HG03095 (cell line): Measurements from ENCODE around the gene CORO7.
A peak's percentile ranks its signal among the peaks of the same experiment; 100 is the strongest.

Experiments
- ATAC-seq: cut with Tn5 transposase; IDR thresholded peaks from one replicate; pipeline ENCODE4 v1.9.1; 2021; ENCODE audit warnings: moderate library complexity; ENCODE audit not compliant: unreplicated experiment

Gene CORO7

GRCh38 chr16:4416200-4417032 is at the start of gene CORO7:
Gene CORO7, minus strand, starts transcription at chr16:4416596. Its CDS starts 78 bp downstream, at chr16:4416518.
- peak; percentile 61 for ATAC-seq

DNA sequence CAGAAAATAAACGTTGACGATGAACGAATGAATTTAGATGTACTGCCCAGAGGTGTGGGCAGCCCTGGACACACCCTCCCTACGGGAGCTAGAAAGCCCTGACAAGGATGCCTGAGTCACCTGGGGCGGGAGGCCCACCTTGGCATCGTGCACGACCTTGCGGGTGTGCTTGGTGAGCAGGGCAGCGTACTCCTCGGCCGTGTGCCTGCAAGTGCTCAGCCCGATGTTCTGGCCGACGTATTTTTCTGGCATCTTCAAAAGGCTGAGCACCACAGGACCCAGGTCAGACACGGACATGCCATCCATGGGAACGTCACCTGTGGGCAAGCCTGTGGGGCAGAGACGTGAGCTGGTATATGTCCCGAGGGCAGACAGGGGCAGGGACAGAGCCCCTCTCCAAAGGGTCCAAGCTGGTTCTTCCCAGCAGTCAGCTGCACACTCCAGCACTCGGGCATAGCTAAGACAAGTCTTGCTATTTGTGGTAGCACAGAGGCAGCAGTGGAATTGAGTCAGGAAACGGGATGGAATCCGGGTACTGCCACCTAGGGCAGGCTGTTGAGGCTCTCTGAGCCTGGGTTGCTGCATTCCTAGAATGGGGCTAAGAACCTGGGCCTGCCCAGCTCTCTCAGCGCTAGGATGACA is 47.2 kb upstream of the CORO7 start:
- no peak for ATAC-seq

GRCh38 chr16:4461250-4462085 is 45.1 kb upstream of the CORO7 start:
- ATAC-seq: no peak

DNA sequence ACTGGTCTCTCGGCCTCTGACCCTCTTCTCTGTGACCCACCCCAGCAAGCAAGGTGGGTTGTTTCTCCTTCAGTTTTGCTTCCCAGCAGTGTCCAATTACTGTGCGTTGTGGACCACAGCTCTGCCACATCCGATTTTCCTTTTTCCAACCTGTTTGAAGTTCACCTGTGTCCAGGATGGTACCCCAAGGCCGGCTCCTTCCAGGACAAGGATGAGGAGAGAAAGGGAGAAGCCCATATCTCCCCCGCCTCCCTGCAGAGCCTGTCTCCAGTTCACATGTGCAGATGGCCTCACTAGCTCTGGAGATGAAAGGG is 44.5 kb upstream of the CORO7 start:
- ATAC-seq: no peak

GRCh38 chr16:4455951-4456350 is 39.6 kb upstream of the CORO7 start:
- ATAC-seq: no peak

GRCh38 chr16:4455081-4455480 is 38.7 kb upstream of the CORO7 start:
- no peak for ATAC-seq

- ATAC-seq: no peak
Measured at GRCh38 chr16:4454623-4455022, 38.2 kb upstream of the CORO7 start.

DNA sequence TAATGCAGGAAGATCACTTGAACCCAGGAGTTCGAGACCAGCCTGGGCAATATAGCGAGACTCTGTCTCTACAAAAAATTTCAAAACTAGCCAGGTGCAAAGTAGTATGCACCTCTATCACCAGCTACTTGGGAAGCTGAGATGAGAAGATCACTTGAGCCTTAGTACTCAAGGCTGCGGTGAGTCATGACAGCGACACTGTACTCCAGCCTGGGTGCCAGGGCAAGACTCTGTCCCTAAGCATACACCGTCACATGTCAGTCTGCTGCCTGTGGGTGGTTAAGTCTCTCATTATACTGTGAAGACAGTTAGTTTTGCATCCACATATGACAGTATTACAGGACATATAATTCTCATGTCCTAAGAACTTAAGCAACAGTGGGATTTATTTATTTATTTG is 36.3 kb upstream of the CORO7 start:
- ATAC-seq: no peak

DNA sequence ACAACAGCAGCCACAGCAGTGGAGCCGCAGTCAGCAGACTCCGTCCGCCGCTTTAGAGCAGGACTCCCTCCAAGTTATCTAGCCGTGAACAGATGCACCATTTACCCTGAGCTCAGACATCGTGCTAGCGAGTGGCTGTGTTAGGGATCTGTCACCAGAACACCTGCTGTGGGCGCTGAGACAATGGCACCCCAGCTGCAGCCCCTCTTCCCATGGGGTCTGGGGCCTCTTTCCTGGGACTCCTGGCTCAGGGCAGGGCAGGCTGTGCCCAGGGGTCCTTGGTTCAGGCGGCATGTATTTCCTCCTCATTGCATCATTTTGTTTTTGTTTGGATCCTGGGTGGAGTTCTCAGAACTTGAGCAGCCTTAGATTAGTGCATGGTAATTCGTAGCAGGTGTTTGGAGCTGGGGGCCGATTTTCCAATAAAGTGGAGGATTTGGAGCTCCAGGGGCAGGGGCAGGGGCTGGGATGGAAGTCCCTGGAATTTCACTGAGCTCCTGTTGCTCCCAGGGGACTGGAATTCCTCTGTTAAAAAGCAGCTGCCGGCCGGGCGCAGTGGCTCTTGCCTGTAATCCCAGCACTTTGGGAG is 34.6 kb upstream of the CORO7 start:
- no peak for ATAC-seq

DNA sequence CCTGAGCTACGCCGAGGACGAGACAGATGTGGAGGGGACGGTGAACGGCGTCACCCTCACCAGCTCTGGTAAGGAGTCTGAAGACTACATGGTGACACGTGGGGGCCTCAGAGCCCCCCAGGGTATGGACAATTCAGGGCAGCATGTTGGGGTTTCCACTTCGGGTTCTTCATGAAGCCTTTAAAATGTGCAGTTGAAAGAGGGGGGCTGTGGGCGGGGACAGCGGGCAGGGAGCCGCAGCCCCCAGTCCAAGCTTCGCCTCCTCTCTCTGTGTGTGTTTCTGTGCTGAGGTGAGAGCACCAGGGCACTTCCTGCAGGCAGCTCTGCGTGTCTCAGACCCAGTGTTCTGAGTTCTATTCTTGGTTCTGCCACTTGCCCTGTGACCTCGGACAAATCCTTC is 34.0 kb upstream of the CORO7 start:
- ATAC-seq: no peak

DNA sequence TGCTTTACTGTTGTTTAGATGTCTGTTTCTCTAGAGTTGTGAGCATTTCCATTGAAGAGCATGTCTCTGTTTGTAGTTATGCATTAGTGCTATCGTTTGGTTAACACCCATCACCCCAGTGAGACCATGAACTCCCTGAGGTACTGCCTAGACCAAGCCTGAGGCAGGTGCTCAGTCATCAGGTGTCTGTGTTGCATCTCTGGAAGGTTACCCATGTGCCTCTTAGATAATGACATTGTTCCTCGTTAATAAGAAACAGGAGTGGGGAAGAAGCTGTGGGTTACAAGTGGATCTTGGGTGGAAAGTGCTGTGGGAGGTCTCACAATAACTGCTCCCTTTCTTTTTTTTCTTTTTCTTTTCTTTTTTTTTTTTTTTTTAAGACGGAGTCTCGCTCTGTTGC is 27.6 kb upstream of the CORO7 start:
- ATAC-seq: no peak

- ATAC-seq: no peak
Measured at GRCh38 chr16:4443271-4443670, 26.9 kb upstream of the CORO7 start.

DNA sequence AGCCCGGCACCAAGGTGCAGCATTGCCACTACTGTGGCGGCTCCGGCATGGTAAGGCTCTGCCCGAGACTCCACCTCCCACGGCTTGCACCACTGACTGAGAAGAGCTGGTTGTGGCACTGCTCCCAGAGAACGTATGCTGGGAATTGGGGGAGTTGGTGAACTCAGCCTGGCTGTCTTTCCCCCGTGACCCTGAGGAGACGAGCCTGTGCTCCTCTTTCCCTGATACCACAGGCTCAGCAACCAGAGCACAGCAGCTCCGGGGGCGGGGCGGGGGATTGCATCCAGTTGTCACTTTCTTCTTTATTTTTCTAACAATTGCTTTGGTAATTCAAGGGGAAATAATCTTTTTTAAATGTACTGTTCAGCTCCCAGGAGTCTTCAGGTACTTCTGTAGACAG is 26.0 kb upstream of the CORO7 start:
- no peak for ATAC-seq

DNA sequence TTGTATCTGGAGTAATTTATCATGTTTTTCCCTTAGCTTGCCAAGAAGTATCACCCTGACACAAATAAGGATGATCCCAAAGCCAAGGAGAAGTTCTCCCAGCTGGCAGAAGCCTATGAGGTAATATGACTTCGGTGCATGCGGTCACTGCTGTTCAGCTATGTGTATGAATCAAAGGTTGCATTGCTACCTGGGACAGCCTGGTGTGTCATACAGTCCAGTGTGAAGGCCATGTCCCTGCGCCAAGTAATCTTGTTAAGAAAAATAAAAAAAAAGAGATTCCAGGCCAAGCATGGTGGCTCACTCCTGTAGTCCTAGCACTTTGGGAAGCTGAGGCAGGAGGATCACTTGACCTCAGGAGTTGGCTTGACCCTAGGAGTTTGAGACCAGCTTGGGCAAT is 21.0 kb upstream of the CORO7 start:
- no peak for ATAC-seq

- no peak for ATAC-seq
Measured at GRCh38 chr16:4435337-4436067, 19.1 kb upstream of the CORO7 start.

- ATAC-seq: no peak
Measured at GRCh38 chr16:4433914-4434787, 17.8 kb upstream of the CORO7 start.

GRCh38 chr16:4433228-4433627 is 16.8 kb upstream of the CORO7 start:
- ATAC-seq: no peak

DNA sequence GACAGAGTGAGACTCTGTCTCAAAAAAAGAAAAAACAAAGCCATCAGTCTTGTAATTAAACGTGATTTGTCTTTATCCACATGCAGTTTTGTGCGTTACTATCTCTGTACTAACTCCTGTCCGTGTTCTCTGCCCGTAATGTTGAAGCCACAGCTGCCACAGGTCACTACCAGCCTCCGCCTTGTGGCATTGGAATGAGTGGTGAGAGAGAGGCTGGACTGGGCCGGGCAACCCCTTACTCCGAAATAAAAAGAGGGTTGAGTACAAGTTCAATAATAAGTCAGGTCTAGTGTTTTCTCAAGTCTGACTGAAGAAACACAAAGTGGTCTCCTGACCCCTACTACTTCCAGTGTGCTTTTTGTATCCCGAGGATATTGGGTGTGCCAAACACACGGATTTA is 14.6 kb upstream of the CORO7 start:
- ATAC-seq: no peak

- ATAC-seq: no peak
Measured at GRCh38 chr16:4428500-4428899, 12.1 kb upstream of the CORO7 start.
